Liver (tissue), 9 donors: ENCODE results near the gene INTS12. TPM values are rescaled to one million over a fixed set of nuclear protein-coding genes. Genes with fewer than 3 reads are reported as not detected.

ENCODE experiments used
- DNase-seq: peaks from one replicate; pipeline ENCODE4 v3.0.0-alpha.2; 2017; ENCODE audit warnings: low spot score
- H3K27ac ChIP-seq, 2 donors: one replicate each; pipeline ENCODE4 v1.7.0; 2013; ENCODE audit warnings: inconsistent platforms in 2 of 2, low read length in 2 of 2, control low read depth in 1 of 2, low read depth in 1 of 2, mild to moderate bottlenecking in 1 of 2
- H3K27me3 ChIP-seq, 4 donors: one replicate each; pipeline versions ENCODE4 v1.6.1 to v1.7.0; 2013; ENCODE audit warnings: low read length in 3 of 4, inconsistent platforms in 1 of 4, mild to moderate bottlenecking in 1 of 4, moderate library complexity in 1 of 4; ENCODE audit not compliant: control insufficient read depth in 4 of 4, insufficient read depth in 4 of 4
- H3K36me3 ChIP-seq, 4 donors: one replicate each; pipeline versions ENCODE4 v1.6.1 to v1.7.0; 2013; ENCODE audit warnings: low read length in 3 of 4, mild to moderate bottlenecking in 3 of 4, low read depth in 1 of 4, moderate library complexity in 1 of 4; ENCODE audit not compliant: control insufficient read depth in 4 of 4, insufficient read depth in 3 of 4
- H3K4me1 ChIP-seq, 4 donors: one replicate each; pipeline versions ENCODE4 v1.6.1 to v1.7.0; 2013; ENCODE audit warnings: low read length in 3 of 4, mild to moderate bottlenecking in 3 of 4, moderate library complexity in 1 of 4; ENCODE audit not compliant: control insufficient read depth in 4 of 4, insufficient read depth in 4 of 4
- H3K4me3 ChIP-seq, 3 donors: one replicate each; pipeline versions ENCODE4 v1.6.1 to v1.7.0; 2013; ENCODE audit warnings: low read length in 3 of 3, control low read depth in 1 of 3, low read depth in 1 of 3, mild to moderate bottlenecking in 1 of 3
- H3K9ac ChIP-seq, 2 donors: one replicate each; pipeline ENCODE4 v1.7.0; 2013; ENCODE audit warnings: low read length in 2 of 2, mild to moderate bottlenecking in 2 of 2, moderate library complexity in 2 of 2, control low read depth in 1 of 2, low read depth in 1 of 2
- H3K9me3 ChIP-seq, 4 donors: one replicate each; pipeline versions ENCODE4 v1.6.1 to v1.7.0; 2013; ENCODE audit warnings: low read length in 3 of 4; ENCODE audit not compliant: control insufficient read depth in 4 of 4
- ATF3 ChIP-seq: IDR thresholded peaks from 2 replicates; pipeline ENCODE4 v1.6.1; 2016; ENCODE audit warnings: antibody characterized with exemption
- CTCF ChIP-seq: fragments of 150-350 bp; IDR thresholded peaks from 2 replicates; pipeline ENCODE4 v1.5.1; 2017; ENCODE audit warnings: improper control_type of control experiment, low read depth, low read length; ENCODE audit not compliant: missing input control
- EGR1 ChIP-seq, 2 donors: IDR thresholded peaks; 2 replicates each; pipeline ENCODE4 v1.6.1; 2016 to 2018; ENCODE audit warnings: antibody characterized with exemption in 2 of 2, low read depth in 2 of 2
- FOXA1 ChIP-seq: IDR thresholded peaks from 2 replicates; pipeline ENCODE4 v1.6.1; 2016; ENCODE audit warnings: antibody characterized with exemption
- FOXA2 ChIP-seq: IDR thresholded peaks from 2 replicates; pipeline ENCODE4 v1.6.1; 2016; ENCODE audit warnings: antibody characterized with exemption
- GABPA ChIP-seq, 2 donors: IDR thresholded peaks in 1 of 2; conservative IDR thresholded peaks in 1 of 2; 2 replicates each; pipeline ENCODE4 v1.6.1; 2016; ENCODE audit warnings: antibody characterized with exemption in 2 of 2, mild to moderate bottlenecking in 1 of 2, moderate library complexity in 1 of 2
- HNF4A ChIP-seq, 2 donors: conservative IDR thresholded peaks; 2 replicates each; pipeline ENCODE4 v1.6.1; 2016; ENCODE audit warnings: antibody characterized with exemption in 2 of 2, mild to moderate bottlenecking in 2 of 2
- HNF4G ChIP-seq: IDR thresholded peaks from 2 replicates; pipeline ENCODE4 v1.6.1; 2016; ENCODE audit warnings: antibody characterized with exemption
- JUND ChIP-seq, 2 donors: IDR thresholded peaks; 2 replicates each; pipeline ENCODE4 v1.6.1; 2016; ENCODE audit warnings: antibody characterized with exemption in 2 of 2
- MAX ChIP-seq: IDR thresholded peaks from 2 replicates; pipeline ENCODE4 v1.6.1; 2016; ENCODE audit warnings: antibody characterized with exemption
- NR2F2 ChIP-seq: IDR thresholded peaks from 2 replicates; pipeline ENCODE4 v1.6.1; 2016; ENCODE audit warnings: antibody characterized with exemption
- RAD21 ChIP-seq, 2 donors: IDR thresholded peaks; 2 replicates each; pipeline ENCODE4 v1.6.1; 2016; ENCODE audit warnings: antibody characterized with exemption in 2 of 2, mild to moderate bottlenecking in 2 of 2
- REST ChIP-seq: IDR thresholded peaks from 2 replicates; pipeline ENCODE4 v1.6.1; 2016; ENCODE audit warnings: antibody characterized with exemption, mild to moderate bottlenecking
- RXRA ChIP-seq, 2 donors: IDR thresholded peaks; 2 replicates each; pipeline ENCODE4 v1.6.1; 2017 to 2018; ENCODE audit warnings: antibody characterized with exemption in 2 of 2, mild to moderate bottlenecking in 1 of 2
- TAF1 ChIP-seq: conservative IDR thresholded peaks from 2 replicates; pipeline ENCODE4 v1.6.1; 2016; ENCODE audit warnings: antibody characterized with exemption, mild to moderate bottlenecking
- YY1 ChIP-seq: IDR thresholded peaks from 2 replicates; pipeline ENCODE4 v1.6.1; 2016; ENCODE audit warnings: antibody characterized with exemption, mild to moderate bottlenecking
- ZBTB33 ChIP-seq: IDR thresholded peaks from 2 replicates; pipeline ENCODE4 v1.6.1; 2016; ENCODE audit warnings: antibody characterized with exemption
- WGBS: extraction: QIAGEN DNeasy Blood & Tissue Kit; methylation state at CpG from one replicate; pipeline ENCODE4 v1.1.7; 2013; 5-methylcytosine and 5-hydroxymethylcytosine counted together
- polyA plus RNA-seq, 2 donors: library from polyadenylated mRNA; stranded (reverse) in 1 of 2; unstranded in 1 of 2; fragments of 200-250 nt in 1 of 2; fragments of >200 nt in 1 of 2; fragmentation: Nextera tagmentation in 1 of 2; extraction: Ambion mirVana in 1 of 2; gene quantifications; one replicate each; pipeline versions ENCODE4 v1.2.1 to v1.2.3, GENCODE V29; 2013 to 2015
- total RNA-seq, 2 donors: library from RNA; depleted of rRNA; stranded (reverse); fragments of >200 nt; gene quantifications; one replicate each; pipeline ENCODE4 v1.2.3, GENCODE V29; 2014
- donor health status: healthy.
- donor health status: healthy.
- donor health status: healthy.
- donor health status: healthy.
- donor health status: healthy.

INTS12 gene
- total and polyA plus RNA-seq, 4 donors = 9.4 to 16.4 (median 13.5) TPM

GRCh38 chr4:105714932-105715331, 6.4 kb upstream of the INTS12 start:
- no peak for DNase-seq
- Histone ChIP-seq H3K27me3 (no peaks in the 10 kb centered on the region), H3K27ac (no peak overlapping the region), H3K36me3 (peaks cover 0 to 7% (median under 1%) of the 10 kb centered on the region in 4 donors), H3K9me3 (no peaks in the 10 kb centered on the region), H3K4me3 (no peak overlapping the region), H3K9ac (no peak overlapping the region), H3K4me1 (peaks cover 0 to 11% (median 8%) of the 10 kb centered on the region in 4 donors)
- TF ChIP-seq CTCF (no peak), REST (no peak), EGR1 (IDR thresholded peaks at IDR 0.05; ENCODE audit: low read depth in 2 of 2) (no peak), RXRA (IDR thresholded peaks at IDR 0.05) (no peak), YY1 (no peak), MAX (no peak), ZBTB33 (no peak), FOXA1 (no peak), RAD21 (IDR thresholded peaks at IDR 0.05) (no peak), HNF4G (no peak), FOXA2 (no peak), NR2F2 (no peak), TAF1 (no peak), GABPA (IDR thresholded peaks at IDR 0.05 in 1 of 2, conservative IDR thresholded peaks at IDR 0.05 in 1 of 2) (no peak), HNF4A (conservative IDR thresholded peaks at IDR 0.05) (no peak), ATF3 (no peak), JUND (IDR thresholded peaks at IDR 0.05) (no peak)
- WGBS = 82% methylated on average over 1 of the region's 1 CpG
